HS-5 (cell line): ENCODE results near the gene LETM1.
"Not testable (repeated sequence)": the region's sequence is repeated elsewhere in the genome, so short reads cannot be mapped to it uniquely, and the experiment has no call there.

Experiments
- DNase-seq: peaks from one replicate; pipeline ENCODE4 v3.0.0-alpha.2; 2012; ENCODE audit warnings: low read depth

Gene LETM1

GRCh38 chr4:1851575-1852410 lies 4.2 kb downstream of the LETM1 start:
- DNase-seq: no peak

- no peak for DNase-seq
Measured at GRCh38 chr4:1851160-1851559, 4.8 kb downstream of the LETM1 start.

- DNase-seq: no peak
Measured at GRCh38 chr4:1850276-1850675, 5.7 kb downstream of the LETM1 start.

GRCh38 chr4:1846580-1846979 lies 9.4 kb downstream of the LETM1 start:
- no peak for DNase-seq

GRCh38 chr4:1844618-1845017 lies 11.3 kb downstream of the LETM1 start:
- not testable (repeated sequence) for DNase-seq

- DNase-seq: no peak
Measured at GRCh38 chr4:1843852-1844251, 12.1 kb downstream of the LETM1 start.

- DNase-seq: peak; percentile 82
Measured at GRCh38 chr4:1842993-1843448, 12.9 kb downstream of the LETM1 start.

GRCh38 chr4:1842339-1842895 lies 13.5 kb downstream of the LETM1 start:
- DNase-seq: no peak

GRCh38 chr4:1841887-1842210 lies 14.1 kb downstream of the LETM1 start:
- DNase-seq: no peak

- no peak for DNase-seq
Measured at GRCh38 chr4:1841201-1841886, 14.6 kb downstream of the LETM1 start.

- no peak for DNase-seq
Measured at GRCh38 chr4:1839282-1839681, 16.7 kb downstream of the LETM1 start.

- DNase-seq: no peak
Measured at GRCh38 chr4:1837069-1837468, 18.9 kb downstream of the LETM1 start.

- DNase-seq: no peak
Measured at GRCh38 chr4:1836650-1837049, 19.3 kb downstream of the LETM1 start.

GRCh38 chr4:1835836-1836235 lies 20.1 kb downstream of the LETM1 start:
- DNase-seq: not testable (repeated sequence)

- no peak for DNase-seq
Measured at GRCh38 chr4:1834047-1834775, 21.7 kb downstream of the LETM1 start.

GRCh38 chr4:1833307-1834046 lies 22.5 kb downstream of the LETM1 start:
- no peak for DNase-seq

GRCh38 chr4:1832690-1833089 lies 23.3 kb downstream of the LETM1 start:
- DNase-seq: no peak

GRCh38 chr4:1831331-1831730 lies 24.6 kb downstream of the LETM1 start:
- DNase-seq: no peak

GRCh38 chr4:1830642-1831228 lies 25.2 kb downstream of the LETM1 start:
- no peak for DNase-seq

- no peak for DNase-seq
Measured at GRCh38 chr4:1830234-1830633, 25.7 kb downstream of the LETM1 start.
